Fibroblast of the aortic adventitia (primary cell): Measurements from ENCODE around the gene TATDN3. TPM values are rescaled to one million over a fixed set of nuclear protein-coding genes. Genes with fewer than 3 reads are reported as not detected.

Experiments used
- DNase-seq: peaks from one replicate; pipeline ENCODE4 v3.0.0-alpha.2; 2010; ENCODE audit warnings: low read depth
- H3K4me3 ChIP-seq: 2 replicates; pipeline ENCODE4 v1.5.1; 2011; ENCODE audit warnings: low read depth, mild to moderate bottlenecking, control low read depth, low read length, moderate library complexity
- total RNA-seq: library from RNA; depleted of rRNA; stranded (reverse); fragments of >200 nt; gene quantifications from 2 replicates; pipeline ENCODE4 v1.2.3, GENCODE V29; 2012; ENCODE audit warnings: low replicate concordance
- TF ChIP-seq, protein P1 (sequence below): IDR thresholded peaks from 2 replicates; pipeline ENCODE4 v1.5.1; 2011; ENCODE audit warnings: mild to moderate bottlenecking, low read length, control low read depth, inconsistent platforms; ENCODE audit not compliant: insufficient read depth

TATDN3 gene
- total RNA-seq, 1 donor: 15.0 TPM

- no peak for DNase-seq
- H3K4me3 ChIP-seq: no peak overlapping the region
- TF ChIP-seq, protein P1, sequence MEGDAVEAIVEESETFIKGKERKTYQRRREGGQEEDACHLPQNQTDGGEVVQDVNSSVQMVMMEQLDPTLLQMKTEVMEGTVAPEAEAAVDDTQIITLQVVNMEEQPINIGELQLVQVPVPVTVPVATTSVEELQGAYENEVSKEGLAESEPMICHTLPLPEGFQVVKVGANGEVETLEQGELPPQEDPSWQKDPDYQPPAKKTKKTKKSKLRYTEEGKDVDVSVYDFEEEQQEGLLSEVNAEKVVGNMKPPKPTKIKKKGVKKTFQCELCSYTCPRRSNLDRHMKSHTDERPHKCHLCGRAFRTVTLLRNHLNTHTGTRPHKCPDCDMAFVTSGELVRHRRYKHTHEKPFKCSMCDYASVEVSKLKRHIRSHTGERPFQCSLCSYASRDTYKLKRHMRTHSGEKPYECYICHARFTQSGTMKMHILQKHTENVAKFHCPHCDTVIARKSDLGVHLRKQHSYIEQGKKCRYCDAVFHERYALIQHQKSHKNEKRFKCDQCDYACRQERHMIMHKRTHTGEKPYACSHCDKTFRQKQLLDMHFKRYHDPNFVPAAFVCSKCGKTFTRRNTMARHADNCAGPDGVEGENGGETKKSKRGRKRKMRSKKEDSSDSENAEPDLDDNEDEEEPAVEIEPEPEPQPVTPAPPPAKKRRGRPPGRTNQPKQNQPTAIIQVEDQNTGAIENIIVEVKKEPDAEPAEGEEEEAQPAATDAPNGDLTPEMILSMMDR: no peak
Observed at GRCh38 chr1:212816567-212817278, 25.0 kb downstream of the TATDN3 start.

GRCh38 chr1:212819726-212820125 is 28.0 kb downstream of the TATDN3 start:
- DNase-seq: no peak
- H3K4me3 ChIP-seq: no peak overlapping the region
- TF ChIP-seq, protein P1: no peak

GRCh38 chr1:212820969-212821368 is 29.3 kb downstream of the TATDN3 start:
- no peak overlapping the region for H3K4me3 ChIP-seq
- TF ChIP-seq, protein P1: no peak
- DNase-seq: no peak

- H3K4me3 ChIP-seq: no peak overlapping the region
- no peak for DNase-seq
- TF ChIP-seq, protein P1: no peak
Observed at GRCh38 chr1:212822956-212823355, 31.3 kb downstream of the TATDN3 start.

DNA sequence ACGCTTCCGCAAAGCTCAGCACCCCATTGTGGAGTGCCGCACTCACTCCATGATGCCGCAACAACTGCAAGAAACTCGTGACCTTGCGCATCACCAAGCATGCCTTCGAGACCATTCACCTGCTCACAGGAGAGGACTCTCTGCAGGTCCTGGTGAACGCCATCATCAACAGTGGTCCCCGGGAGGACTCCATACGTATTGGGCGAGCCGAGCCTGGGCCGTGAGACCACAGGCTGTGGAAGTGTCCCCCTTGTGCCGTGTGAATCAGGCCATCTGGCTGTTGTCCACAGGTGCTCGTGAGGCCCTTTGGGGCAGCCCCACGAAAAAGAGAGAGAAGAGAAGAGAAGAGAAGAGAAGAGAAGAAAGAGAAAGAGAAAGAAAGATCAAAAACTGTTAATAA is 32.5 kb downstream of the TATDN3 start:
- DNase-seq: no peak
- H3K4me3 ChIP-seq: no peak overlapping the region
- TF ChIP-seq, protein P1: no peak

- DNase-seq: no peak
- TF ChIP-seq, protein P1: no peak
- no peak overlapping the region for H3K4me3 ChIP-seq
Observed at GRCh38 chr1:212825798-212826452, 34.2 kb downstream of the TATDN3 start.
